H54 (cell line): ENCODE measurements around the gene C1GALT1.

Experiments
- DNase-seq: peaks from one replicate; pipeline ENCODE4 v3.0.0; 2011; ENCODE audit warnings: low spot score, mixed read lengths; ENCODE audit not compliant: insufficient read length
- FAIRE-seq: peaks from 3 replicates; lab custom pipeline; 2011; peaks lifted over from hg19 to GRCh38; lab: Jason Lieb, UNC
- POLR2A ChIP-seq: IDR thresholded peaks from 2 replicates; pipeline ENCODE4 v1.6.1; 2011; ENCODE audit warnings: low read depth, mild to moderate bottlenecking, low read length

Gene C1GALT1

DNA sequence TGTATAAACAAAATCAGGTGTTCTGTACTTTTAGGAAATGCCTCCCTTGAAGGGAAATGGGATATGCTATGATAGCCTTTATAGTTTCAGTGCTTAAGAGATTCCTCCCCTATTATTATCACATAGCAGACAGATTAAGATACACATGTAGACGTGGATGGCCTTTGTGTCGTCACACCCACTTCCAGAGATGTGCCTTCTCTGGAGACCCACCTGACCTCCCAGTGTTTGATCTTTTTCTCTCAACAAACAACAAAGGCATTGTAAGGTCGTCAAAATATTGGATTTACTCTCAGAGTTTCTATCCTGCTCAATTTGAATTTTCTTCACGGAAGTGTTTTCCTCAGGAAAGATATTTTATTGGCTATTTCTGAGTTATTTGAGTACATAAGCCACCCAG lies 25.7 kb upstream of the C1GALT1 start:
- FAIRE-seq (no peak), DNase-seq (no peak)
- no peak for TF ChIP-seq POLR2A

DNA sequence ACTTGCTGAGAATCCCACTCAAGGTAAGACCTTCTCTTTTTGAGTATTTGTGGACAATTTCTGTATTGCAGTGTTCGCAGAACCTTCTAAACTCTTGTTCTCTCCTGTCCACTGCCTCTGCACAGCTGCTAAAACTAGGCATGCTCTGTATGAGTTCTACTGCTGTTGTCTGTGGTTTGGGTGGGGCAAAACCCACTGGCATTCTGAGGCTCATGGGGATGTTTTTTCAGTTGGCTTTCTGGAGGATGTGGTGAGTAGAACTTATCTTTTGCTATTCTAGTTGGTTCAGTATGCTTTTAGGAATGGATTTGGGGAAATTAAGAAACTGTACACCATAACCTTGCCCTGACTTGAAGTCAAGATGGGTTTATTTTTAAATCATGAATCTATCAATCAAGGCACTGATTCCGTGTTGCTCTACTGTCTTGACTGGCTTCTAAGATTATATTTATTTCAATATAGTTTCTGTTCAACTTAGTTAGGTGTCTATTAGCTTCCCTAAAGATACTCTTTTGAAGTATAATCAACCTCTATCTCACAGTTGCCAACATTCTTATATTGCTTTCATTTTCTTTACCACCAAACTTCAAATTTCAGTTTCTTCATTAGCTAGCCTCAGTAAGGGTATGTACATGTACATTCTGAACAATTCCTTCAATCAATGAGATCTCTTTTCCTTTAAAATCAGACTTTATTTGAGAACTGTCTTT lies 25.0 kb upstream of the C1GALT1 start:
- FAIRE-seq (peak; percentile 99), DNase-seq (peak; percentile 40)
- no peak for TF ChIP-seq POLR2A

DNA sequence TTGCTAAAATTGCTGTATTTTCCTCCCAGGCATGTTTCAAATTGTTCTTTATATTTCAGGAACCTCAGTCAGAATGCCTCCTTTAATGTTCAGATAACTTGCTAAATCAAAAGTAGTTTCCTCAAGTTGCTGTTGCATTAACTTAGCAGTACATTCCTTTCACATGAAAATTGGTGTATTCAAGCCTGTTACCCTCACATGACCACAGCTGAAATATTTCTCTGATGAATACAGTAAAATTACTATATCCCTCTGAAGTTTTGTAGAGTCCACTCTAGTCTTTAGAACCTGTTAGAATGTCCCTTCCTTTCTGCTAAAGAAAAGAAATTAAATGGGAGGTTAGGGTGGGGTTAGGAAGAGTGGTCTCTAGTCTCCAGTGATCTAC lies 24.5 kb upstream of the C1GALT1 start:
- DNase-seq, result no peak
- no peak for FAIRE-seq
- TF ChIP-seq POLR2A, result no peak

DNA sequence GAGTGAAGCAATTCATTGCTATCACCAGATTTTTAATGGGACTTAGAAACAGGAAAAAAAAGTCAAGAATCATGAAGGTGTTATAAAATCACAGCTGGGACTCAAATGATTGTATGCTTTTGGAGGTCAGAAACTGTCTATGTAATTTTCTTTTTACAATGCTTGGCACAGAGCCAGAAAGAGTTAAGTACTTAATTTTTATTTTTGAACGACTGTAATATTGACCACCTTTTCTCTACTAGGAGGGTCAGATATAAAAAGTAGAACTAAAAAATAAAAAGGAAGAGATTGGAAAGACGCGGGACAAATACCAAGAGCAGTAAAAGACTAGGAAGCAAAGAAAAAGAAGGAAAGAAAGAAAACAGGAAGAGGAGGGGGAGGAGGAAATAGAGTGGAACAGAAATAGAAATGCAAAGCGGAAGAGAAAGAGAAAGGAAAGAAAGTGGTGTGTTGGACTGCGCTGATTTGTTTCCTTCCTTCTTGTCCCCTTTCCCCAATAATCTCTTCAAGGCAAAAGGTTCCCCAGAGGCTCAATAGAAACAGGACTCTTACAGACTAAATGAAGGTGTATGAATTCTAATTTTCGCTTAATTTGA lies 23.2 kb upstream of the C1GALT1 start:
- FAIRE-seq, result no peak
- TF ChIP-seq POLR2A, result no peak
- DNase-seq, result no peak

DNA sequence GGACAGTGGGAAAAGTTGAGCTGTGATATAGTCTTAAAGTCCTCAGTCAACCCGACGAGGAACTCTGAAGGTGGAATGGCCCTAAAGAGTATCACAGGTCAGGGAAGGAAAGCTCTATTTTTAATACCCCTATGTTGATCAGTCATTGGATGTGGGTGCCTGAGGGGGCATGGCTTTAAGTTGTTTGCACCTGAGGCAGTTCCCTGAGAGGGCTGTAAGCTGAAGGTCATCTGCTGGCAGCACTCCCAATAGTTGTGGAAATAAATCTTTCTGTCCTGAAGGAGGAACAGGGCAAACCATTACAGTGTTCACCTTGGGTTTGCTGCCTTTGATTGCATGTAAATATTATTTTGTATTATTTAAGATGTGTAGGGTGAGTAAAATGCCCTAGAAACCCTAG lies 17.8 kb upstream of the C1GALT1 start:
- FAIRE-seq (no peak), DNase-seq (no peak)
- no peak for TF ChIP-seq POLR2A

DNA sequence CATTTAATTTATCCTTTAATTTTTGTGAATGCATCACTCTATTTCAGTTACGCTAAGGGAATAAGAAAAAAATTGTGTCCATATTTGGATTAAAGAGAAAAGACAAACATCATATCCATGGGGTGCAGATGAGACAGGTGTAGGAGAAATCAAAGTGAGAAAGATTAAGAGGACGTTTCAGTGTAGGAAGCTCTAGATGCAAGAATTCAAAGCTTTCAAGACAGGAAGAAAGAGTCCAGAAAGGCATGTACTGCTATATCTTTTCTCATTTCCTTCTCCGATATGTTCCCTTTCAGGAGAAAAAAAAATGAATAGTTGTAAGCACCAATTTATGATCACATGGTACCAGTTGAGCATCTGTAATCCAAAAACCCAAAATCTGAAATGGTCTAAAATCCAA lies 17.0 kb upstream of the C1GALT1 start:
- TF ChIP-seq POLR2A, result no peak
- DNase-seq (no peak), FAIRE-seq (peak; percentile 90)

DNA sequence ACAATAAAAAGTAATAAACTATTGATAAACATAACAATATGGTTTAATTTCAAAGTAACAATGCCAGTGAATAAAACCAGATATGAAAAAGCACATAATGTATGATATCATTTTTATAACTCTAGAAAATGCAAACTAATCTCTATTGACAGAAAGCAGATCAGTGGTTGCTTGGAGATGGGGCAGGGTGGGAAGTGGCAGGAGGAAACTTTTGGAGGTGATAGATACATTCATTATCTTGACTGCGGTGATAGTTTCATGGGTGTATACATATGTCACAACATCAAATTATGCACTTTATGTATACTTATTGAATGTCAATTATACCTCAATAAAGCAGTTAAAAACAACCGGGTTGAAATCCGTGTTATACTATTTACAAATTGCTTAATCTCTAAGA lies 16.0 kb upstream of the C1GALT1 start:
- DNase-seq (no peak), FAIRE-seq (peak; percentile 91)
- TF ChIP-seq POLR2A, result no peak

DNA sequence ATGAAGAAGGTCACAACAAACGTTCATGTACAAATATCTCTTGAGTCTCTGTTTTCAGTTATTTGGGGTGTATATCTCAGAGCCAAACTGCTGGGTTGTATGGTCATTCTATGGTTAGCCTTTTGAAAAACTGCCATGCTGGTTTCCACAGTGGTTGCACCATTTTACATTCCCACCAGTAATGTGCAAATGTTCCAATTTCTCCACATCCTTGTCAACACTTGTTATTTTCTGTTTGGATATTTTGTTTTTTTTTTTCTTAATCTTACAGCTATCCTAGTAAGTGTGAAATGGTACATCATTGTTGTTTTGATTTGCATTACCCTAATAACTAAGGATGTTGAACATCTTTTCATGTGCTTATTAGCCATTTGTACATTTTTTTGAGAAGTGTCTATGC lies 13.0 kb upstream of the C1GALT1 start:
- TF ChIP-seq POLR2A, result no peak
- no peak for DNase-seq
- FAIRE-seq, result no peak

DNA sequence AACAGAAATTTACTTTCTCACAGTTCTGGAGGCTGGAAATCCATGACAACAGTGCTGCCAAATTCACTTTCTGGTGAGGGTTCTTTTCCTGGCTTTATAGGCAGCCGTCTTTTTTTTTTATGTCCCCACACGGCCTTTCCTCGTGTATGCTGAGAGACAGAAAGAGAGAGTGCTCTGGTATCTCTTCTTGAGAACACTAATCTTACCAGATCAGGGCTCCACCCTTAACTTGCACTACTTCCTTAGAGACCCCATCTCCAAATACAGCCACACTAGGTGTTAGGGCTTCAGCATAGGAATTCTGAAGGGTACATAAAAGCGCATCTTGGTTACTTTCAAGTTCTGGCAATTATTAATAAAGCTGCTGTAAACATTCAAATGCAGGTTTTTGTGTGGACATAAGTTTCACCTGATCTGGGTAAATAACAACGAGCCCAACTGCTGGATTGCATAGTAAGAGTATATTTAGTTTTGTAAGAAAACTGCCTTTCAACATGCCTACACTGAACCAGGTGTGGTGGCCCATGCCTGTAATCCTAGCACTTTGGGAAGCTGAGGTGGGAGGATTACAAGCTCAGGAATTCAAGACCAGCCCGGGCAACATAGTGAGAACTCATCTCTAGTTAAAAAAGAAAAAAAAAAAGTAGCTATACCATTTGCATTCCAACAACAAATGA lies 8.2 kb upstream of the C1GALT1 start:
- FAIRE-seq, result peak; percentile 55
- DNase-seq, result no peak

DNA sequence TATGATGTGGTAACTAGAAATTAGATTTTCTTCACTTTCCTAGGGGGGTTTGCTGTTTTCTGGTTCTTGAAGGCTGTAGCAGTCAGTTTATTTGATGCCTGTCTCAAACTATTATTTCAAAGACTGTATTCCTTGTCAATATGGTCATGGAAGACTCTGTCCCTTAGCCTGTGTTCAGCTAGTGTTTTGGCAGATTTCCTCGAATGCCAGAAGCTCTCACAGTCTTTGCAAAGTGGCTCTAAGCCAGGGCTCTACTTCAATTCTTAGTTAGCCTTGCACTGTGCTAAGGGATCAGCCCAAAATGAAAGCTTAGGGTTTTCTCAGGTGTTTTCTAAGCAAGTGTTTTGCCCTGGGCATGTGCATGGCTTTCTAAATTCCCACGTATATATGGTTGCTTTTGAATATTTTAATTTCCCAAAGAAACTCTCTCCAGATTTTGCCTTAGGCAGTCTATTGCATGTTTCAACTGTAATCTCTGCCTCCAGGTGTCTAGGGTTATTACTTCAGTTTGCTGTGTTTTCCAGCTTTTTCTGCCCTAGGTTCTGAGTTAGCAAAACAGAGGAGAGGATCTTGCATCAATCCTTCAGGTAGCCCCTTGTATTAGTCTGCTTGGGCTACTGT lies 7.2 kb upstream of the C1GALT1 start:
- FAIRE-seq (peak; percentile 84), DNase-seq (no peak)
- TF ChIP-seq POLR2A, result no peak

More for the DNA sequence above, 8.2 kb upstream of the C1GALT1 start:
- TF ChIP-seq POLR2A, result no peak

DNA sequence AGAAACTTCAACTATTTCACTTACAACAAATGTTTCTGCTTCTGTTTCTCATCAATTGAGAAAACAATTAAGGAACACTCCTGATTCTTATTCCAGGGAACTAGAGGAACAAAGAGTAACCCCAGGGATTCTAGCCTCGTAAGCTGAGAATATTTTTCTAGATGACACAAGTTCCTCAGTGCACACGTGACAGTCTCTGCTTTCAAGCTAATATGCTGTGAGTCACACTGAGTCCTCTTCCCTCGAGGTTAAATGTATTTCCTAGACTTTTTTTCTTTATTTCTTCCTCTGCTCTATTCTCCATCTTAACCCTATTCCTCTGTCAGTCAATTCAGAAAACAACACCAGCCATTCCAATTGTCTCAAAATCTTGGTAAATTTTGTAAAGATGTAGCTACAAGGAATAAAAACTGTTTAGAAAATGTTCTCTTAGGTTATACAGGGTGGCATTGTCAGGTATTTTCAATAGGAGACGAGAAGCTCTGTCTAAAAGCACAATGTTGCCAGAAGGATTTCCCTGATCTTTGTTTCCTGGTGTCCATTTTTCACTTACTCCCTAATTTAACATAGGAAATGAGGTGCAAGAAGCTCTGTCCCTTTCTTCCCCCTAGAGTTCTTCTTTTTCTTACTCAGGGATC lies 5.8 kb upstream of the C1GALT1 start:
- peak; percentile 41 for DNase-seq
- FAIRE-seq, result peak; percentile 99

DNA sequence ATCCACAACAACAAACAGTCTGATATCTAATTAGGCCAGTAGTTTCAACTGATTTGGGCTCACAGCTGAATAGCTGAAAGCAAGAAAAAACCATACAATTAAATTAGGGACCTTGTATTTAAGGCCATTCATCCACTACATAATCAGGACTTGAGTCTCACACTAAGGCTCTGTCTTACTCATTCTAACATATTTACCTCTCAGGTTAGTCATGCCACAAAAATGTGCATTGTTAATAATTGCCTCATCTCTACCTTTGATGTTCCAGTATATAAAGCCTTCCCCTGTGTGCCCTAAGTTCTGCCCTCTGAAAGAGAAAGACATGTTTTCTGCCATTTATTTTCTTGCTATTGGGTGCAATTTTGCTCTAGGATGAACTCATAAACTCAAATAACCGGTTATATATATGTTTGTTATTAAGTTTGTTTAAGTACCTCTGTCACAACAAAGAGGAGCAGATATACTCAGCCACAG lies 5.3 kb upstream of the C1GALT1 start:
- no peak for TF ChIP-seq POLR2A
- FAIRE-seq (no peak), DNase-seq (peak; percentile 50)

More for the DNA sequence above, 5.8 kb upstream of the C1GALT1 start:
- no peak for TF ChIP-seq POLR2A

DNA sequence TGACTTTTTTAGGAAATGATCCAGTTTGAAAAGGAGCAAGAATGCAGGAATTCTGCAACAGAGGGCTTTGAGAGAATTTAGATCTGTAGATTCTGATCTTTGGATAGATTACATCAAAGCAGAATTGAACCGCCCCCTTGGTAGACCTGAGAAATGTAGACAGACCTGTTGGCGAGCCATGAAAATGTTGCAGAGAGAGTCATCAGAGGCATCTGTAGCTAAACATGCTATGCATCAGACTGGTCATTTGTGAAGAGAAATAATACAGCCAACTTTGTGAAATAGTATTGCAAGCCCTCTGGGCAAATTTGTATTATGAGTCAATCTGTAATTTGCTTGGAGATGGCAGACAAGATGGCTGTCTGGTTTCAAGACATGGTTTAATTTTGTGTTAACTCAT lies 4.3 kb upstream of the C1GALT1 start:
- no peak for TF ChIP-seq POLR2A
- FAIRE-seq (no peak), DNase-seq (no peak)
